SK-N-SH treated with all-trans-retinoic acid at 6 μM for 48 hours (cell line): ENCODE data around the gene GDF2.

Source experiments
- ATAC-seq: fragments of 200-7000 bp; cut with Tn5 transposase; 3 replicates; pipeline ENCODE4 v1.9.1; 2020; ENCODE audit warnings: mild to moderate bottlenecking, moderate library complexity
- ARNTL ChIP-seq: fragments of 450-650 bp; formaldehyde crosslinking; IDR thresholded peaks from 2 replicates; pipeline ENCODE4 v1.5.0; 2020; ENCODE audit warnings: low read depth, mild to moderate bottlenecking, moderate library complexity, borderline replicate concordance
- BACH2 ChIP-seq: fragments of 250-450 bp; sonication (Bioruptor Pico); IDR thresholded peaks from 2 replicates; pipeline ENCODE4 v1.9.0; 2021; ENCODE audit warnings: mild to moderate bottlenecking, borderline replicate concordance
- CSDC2 ChIP-seq: fragments of 250-450 bp; sonication (Bioruptor Pico); IDR thresholded peaks from 2 replicates; pipeline ENCODE4 v1.5.0; 2020; ENCODE audit warnings: mild to moderate bottlenecking, moderate library complexity
- ESRRG ChIP-seq: fragments of 250-450 bp; sonication (Bioruptor Pico); IDR thresholded peaks from 2 replicates; pipeline ENCODE4 v1.6.1; 2021; ENCODE audit warnings: mild to moderate bottlenecking
- GLIS3 ChIP-seq: fragments of 250-450 bp; sonication (Bioruptor Pico); IDR thresholded peaks from 2 replicates; pipeline ENCODE4 v1.5.0; 2020; ENCODE audit warnings: mild to moderate bottlenecking, moderate library complexity
- ISL1 ChIP-seq: fragments of 250-450 bp; sonication (Bioruptor Pico); IDR thresholded peaks from 2 replicates; pipeline ENCODE4 v2.1.2; 2022; ENCODE audit warnings: mild to moderate bottlenecking, moderate library complexity
- OSR1 ChIP-seq: fragments of 250-450 bp; sonication (Bioruptor Pico); IDR thresholded peaks from 2 replicates; pipeline ENCODE4 v1.8.0; 2022; ENCODE audit warnings: moderate library complexity, mild to moderate bottlenecking, inconsistent platforms
- PATZ1 ChIP-seq: fragments of 250-450 bp; sonication (Bioruptor Pico); IDR thresholded peaks from 2 replicates; pipeline ENCODE4 v1.8.0; 2020; ENCODE audit warnings: mild to moderate bottlenecking, moderate library complexity, borderline replicate concordance
- POU6F1 ChIP-seq: fragments of 250-450 bp; sonication (Bioruptor Pico); IDR thresholded peaks from 2 replicates; pipeline ENCODE4 v1.8.0; 2021; ENCODE audit warnings: low read depth, mild to moderate bottlenecking, moderate library complexity, borderline replicate concordance
- PPARA ChIP-seq: fragments of 250-450 bp; sonication (Bioruptor Pico); IDR thresholded peaks from 2 replicates; pipeline ENCODE4 v1.5.0; 2020; ENCODE audit warnings: mild to moderate bottlenecking, borderline replicate concordance
- SNAI2 ChIP-seq: fragments of 250-450 bp; sonication (Bioruptor Pico); IDR thresholded peaks from 2 replicates; pipeline ENCODE4 v1.5.0; 2020; ENCODE audit warnings: mild to moderate bottlenecking, moderate library complexity
- TCF4 ChIP-seq: fragments of 250-450 bp; sonication (Bioruptor Pico); IDR thresholded peaks from 2 replicates; pipeline ENCODE4 v1.8.0; 2021; ENCODE audit warnings: mild to moderate bottlenecking, moderate library complexity, borderline replicate concordance
- ZC3H10 ChIP-seq: fragments of 250-450 bp; sonication (Bioruptor Pico); IDR thresholded peaks from 2 replicates; pipeline ENCODE4 v1.5.1; 2021; ENCODE audit warnings: mild to moderate bottlenecking, moderate library complexity
- ZFP3 ChIP-seq: fragments of 250-450 bp; sonication (Bioruptor Pico); IDR thresholded peaks from 2 replicates; pipeline ENCODE4 v1.5.0; 2020; ENCODE audit warnings: mild to moderate bottlenecking, moderate library complexity
- ZNF70 ChIP-seq: fragments of 450-650 bp; formaldehyde crosslinking; IDR thresholded peaks from 2 replicates; pipeline ENCODE4 v1.5.0; 2020; ENCODE audit warnings: mild to moderate bottlenecking, moderate library complexity
- TF ChIP-seq, protein P1 (sequence below): fragments of 250-450 bp; sonication (Bioruptor Pico); IDR thresholded peaks from 2 replicates; pipeline ENCODE4 v1.5.0; 2020; ENCODE audit warnings: mild to moderate bottlenecking, moderate library complexity
- TF ChIP-seq, protein P2 (sequence below): fragments of 250-450 bp; sonication (Bioruptor Pico); IDR thresholded peaks from 2 replicates; pipeline ENCODE4 v1.5.1; 2020; ENCODE audit warnings: low read depth, mild to moderate bottlenecking, moderate library complexity

GDF2 gene

GRCh38 chr10:47339759-47340607 lies 17.7 kb downstream of the GDF2 start:
- TF ChIP-seq, protein P1, sequence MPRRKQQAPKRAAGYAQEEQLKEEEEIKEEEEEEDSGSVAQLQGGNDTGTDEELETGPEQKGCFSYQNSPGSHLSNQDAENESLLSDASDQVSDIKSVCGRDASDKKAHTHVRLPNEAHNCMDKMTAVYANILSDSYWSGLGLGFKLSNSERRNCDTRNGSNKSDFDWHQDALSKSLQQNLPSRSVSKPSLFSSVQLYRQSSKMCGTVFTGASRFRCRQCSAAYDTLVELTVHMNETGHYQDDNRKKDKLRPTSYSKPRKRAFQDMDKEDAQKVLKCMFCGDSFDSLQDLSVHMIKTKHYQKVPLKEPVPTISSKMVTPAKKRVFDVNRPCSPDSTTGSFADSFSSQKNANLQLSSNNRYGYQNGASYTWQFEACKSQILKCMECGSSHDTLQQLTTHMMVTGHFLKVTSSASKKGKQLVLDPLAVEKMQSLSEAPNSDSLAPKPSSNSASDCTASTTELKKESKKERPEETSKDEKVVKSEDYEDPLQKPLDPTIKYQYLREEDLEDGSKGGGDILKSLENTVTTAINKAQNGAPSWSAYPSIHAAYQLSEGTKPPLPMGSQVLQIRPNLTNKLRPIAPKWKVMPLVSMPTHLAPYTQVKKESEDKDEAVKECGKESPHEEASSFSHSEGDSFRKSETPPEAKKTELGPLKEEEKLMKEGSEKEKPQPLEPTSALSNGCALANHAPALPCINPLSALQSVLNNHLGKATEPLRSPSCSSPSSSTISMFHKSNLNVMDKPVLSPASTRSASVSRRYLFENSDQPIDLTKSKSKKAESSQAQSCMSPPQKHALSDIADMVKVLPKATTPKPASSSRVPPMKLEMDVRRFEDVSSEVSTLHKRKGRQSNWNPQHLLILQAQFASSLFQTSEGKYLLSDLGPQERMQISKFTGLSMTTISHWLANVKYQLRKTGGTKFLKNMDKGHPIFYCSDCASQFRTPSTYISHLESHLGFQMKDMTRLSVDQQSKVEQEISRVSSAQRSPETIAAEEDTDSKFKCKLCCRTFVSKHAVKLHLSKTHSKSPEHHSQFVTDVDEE: no peak
- TF ChIP-seq OSR1 (CRISPR knock-in tag): no peak
- no peak for TF ChIP-seq GLIS3 (CRISPR knock-in tag)
- TF ChIP-seq ZNF70 (CRISPR knock-in tag): no peak
- no peak for TF ChIP-seq ESRRG (CRISPR knock-in tag)
- no peak for TF ChIP-seq TCF4 (CRISPR knock-in tag)
- no peak for TF ChIP-seq CSDC2 (CRISPR knock-in tag)
- TF ChIP-seq SNAI2 (CRISPR knock-in tag): no peak
- TF ChIP-seq POU6F1 (CRISPR knock-in tag): no peak
- TF ChIP-seq ISL1: no peak
- no peak for TF ChIP-seq ZC3H10 (CRISPR knock-in tag)
- TF ChIP-seq PPARA (CRISPR knock-in tag): no peak
- TF ChIP-seq BACH2 (CRISPR knock-in tag): no peak
- no peak for TF ChIP-seq ZFP3 (CRISPR knock-in tag)
- TF ChIP-seq, protein P2, sequence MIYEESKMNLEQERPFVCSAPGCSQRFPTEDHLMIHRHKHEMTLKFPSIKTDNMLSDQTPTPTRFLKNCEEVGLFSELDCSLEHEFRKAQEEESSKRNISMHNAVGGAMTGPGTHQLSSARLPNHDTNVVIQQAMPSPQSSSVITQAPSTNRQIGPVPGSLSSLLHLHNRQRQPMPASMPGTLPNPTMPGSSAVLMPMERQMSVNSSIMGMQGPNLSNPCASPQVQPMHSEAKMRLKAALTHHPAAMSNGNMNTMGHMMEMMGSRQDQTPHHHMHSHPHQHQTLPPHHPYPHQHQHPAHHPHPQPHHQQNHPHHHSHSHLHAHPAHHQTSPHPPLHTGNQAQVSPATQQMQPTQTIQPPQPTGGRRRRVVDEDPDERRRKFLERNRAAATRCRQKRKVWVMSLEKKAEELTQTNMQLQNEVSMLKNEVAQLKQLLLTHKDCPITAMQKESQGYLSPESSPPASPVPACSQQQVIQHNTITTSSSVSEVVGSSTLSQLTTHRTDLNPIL: no peak
- TF ChIP-seq, all 23 proteins: peak for 0
- peak; percentile 51 for ATAC-seq

- TF ChIP-seq TCF4 (CRISPR knock-in tag) (no peak), ZFP3 (CRISPR knock-in tag) (no peak)
- peak; percentile 90 for ATAC-seq
Measured at GRCh38 chr10:47340608-47341170, 18.4 kb downstream of the GDF2 start.

DNA sequence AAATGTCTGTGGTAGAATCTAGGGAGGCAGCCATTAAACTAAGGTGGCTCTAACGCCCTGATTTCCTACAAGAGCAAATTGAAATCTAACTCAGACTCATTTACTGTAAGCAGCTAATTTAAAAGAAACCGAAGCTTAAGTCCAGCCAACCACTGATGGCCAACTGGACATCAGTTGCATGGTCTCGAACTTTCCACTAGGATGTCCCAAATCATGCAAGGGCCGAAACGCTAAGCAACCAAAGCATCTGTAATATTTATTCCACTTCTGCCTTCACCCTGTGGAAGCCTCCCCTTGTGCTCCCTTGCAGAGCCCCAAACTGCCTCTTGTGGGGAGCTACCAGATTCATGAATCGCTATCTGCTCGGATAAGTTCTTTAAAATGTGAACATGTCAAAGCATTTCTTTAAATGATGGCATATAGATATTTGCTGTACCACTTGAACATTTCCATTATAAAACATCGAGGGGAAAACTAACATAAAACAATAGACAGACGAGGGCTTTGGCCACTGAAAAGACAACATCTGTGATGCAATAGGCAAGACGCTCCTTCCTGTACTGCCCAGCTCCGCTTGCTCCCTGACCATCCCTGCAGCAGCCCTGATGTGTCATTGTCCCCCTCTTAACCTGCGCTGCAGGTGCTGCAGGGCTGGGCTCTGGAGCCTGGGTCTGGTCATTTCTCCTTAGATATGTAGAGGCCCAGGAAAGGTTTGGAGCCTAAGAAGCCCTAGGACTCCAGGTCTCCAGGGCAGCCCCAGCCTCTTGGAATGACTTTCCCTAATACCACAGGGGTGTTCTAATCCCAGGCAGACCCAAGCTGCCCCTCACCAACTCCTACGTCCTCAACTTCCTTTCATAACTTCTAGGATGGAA lies 23.0 kb downstream of the GDF2 start:
- TF ChIP-seq ZNF70 (CRISPR knock-in tag): no peak
- TF ChIP-seq ZFP3 (CRISPR knock-in tag): no peak
- TF ChIP-seq ARNTL (CRISPR knock-in tag): no peak
- TF ChIP-seq, protein P2: no peak
- no peak for TF ChIP-seq ZC3H10 (CRISPR knock-in tag)
- TF ChIP-seq ESRRG (CRISPR knock-in tag): no peak
- no peak for TF ChIP-seq POU6F1 (CRISPR knock-in tag)
- no peak for TF ChIP-seq PATZ1 (CRISPR knock-in tag)
- no peak for TF ChIP-seq ISL1
- ATAC-seq: no peak
